GM12878 (cell line): Measurements from ENCODE around the gene FPR1. TPM values are rescaled to one million over a fixed set of nuclear protein-coding genes. Genes with fewer than 3 reads are reported as not detected.

Source experiments
- EP300 ChIP-seq, 2 experiments: fragments of 150-350 bp in 1 of 2; IDR thresholded peaks; 2 replicates each; pipeline ENCODE4 v1.6.1; 2011 to 2012; ENCODE audit warnings: low read depth in 2 of 2, low read length in 2 of 2, borderline replicate concordance in 1 of 2, improper control_type of control experiment in 1 of 2, inconsistent platforms in 1 of 2; ENCODE audit not compliant: control insufficient read depth in 1 of 2
- IKZF1 ChIP-seq: fragments of 450-650 bp; conservative IDR thresholded peaks from 2 replicates; pipeline ENCODE4 v1.6.1; 2017; ENCODE audit warnings: antibody characterized with exemption, mild to moderate bottlenecking
- LARP7 ChIP-seq: fragments of 450-650 bp; IDR thresholded peaks from 2 replicates; pipeline ENCODE4 v1.6.1; 2017; ENCODE audit warnings: mild to moderate bottlenecking
- POLR2A ChIP-seq: IDR thresholded peaks from 2 replicates; pipeline ENCODE4 v1.6.1; 2011; ENCODE audit warnings: low read depth, mild to moderate bottlenecking, low read length
- SMAD5 ChIP-seq: IDR thresholded peaks from 2 replicates; pipeline ENCODE4 v1.6.1; 2016; ENCODE audit warnings: antibody characterized with exemption, low read depth
- ZNF274 ChIP-seq: IDR thresholded peaks from one replicate; pipeline ENCODE4 v1.8.0; 2011; ENCODE audit not compliant: insufficient read length, insufficient read depth
- polyA plus RNA-seq, 11 experiments: library from polyadenylated mRNA; depleted of rRNA in 4 of 11; unstranded in 6 of 11; stranded (reverse) in 5 of 11; fragments of >200 nt; fragmentation: Nextera tagmentation in 4 of 11; fragmentation: Illumina TruSeq in 1 of 11; extraction: Ambion mirVana in 4 of 11; extraction: Trizol in 1 of 11; gene quantifications; 1 replicate in 1 of 11; 2 replicates in 10 of 11; pipeline versions ENCODE4 v1.2.1 to v1.2.3, GENCODE V29; 2011 to 2016; ENCODE audit warnings: inconsistent platforms in 2 of 11, missing spikeins in 2 of 11, low read depth in 1 of 11
- total RNA-seq, 4 experiments: library from RNA; depleted of rRNA in 3 of 4; stranded (reverse); fragments of >200 nt in 3 of 4; fragmentation: Illumina TruSeq in 1 of 4; extraction: Trizol in 1 of 4; gene quantifications; 2 replicates each; pipeline versions ENCODE4 v1.2.1 to v1.2.3, GENCODE V29; 2013 to 2021
- TF ChIP-seq, protein P1 (sequence below): fragments of 450-650 bp; IDR thresholded peaks from 2 replicates; pipeline ENCODE4 v1.6.1; 2017; ENCODE audit warnings: mild to moderate bottlenecking, moderate library complexity
- TF ChIP-seq, protein P2 (sequence below): fragments of 450-650 bp; IDR thresholded peaks from 2 replicates; pipeline ENCODE4 v1.6.1; 2016; ENCODE audit warnings: mild to moderate bottlenecking
- TF ChIP-seq, protein P3 (sequence below): fragments of 450-650 bp; IDR thresholded peaks from 2 replicates; pipeline ENCODE4 v1.6.1; 2016; ENCODE audit warnings: mild to moderate bottlenecking, moderate library complexity, borderline replicate concordance

Gene FPR1
- total and polyA plus RNA-seq, 10 of the 15 experiments (the other 5 are each of a cell fraction or from before 2014, with no cell fraction given) = not detected

DNA sequence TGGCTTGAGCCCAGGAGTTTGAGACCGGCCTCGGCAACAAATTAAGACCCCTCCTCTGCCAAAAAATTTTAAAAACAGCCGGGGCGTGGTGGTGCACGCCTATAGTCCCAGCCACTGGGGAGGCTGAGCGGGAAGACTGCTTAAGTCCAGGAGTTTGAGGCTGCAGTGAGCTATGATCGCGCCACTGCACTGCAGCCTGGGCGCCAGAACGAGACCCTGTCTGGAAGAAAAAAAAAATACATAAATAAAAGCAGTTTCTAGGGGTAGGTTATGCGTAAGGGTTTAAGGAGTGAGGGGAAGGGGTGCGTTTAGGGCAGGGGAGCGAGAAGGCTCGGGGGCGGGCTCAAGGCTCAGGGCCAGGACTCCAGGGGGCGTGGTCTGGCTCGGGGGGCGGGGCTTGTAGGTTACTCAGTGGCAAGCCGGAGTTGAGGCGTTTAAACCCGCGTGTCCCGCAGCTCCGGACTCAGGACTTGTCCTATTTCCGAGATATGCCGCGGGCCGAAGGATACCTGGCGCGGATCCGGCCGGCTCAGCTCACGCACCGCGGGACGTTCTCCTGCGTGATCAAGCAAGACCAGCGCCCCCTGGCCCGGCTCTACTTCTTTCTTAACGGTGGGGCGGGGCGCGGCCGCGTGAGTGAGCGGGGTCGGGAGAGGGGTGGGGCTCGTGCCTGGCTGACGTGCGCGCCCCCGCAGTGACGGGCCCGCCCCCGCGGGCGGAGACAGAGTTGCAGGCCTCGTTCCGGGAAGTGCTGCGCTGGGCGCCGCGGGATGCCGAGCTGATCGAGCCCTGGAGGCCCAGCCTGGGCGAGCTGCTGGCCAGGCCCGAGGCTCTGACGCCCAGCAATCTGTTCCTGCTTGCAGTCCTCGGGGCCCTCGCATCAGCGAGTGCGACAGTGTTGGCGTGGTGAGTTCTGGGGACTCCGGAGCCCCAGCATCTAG is 47.8 kb downstream of the FPR1 start (continued):
- TF ChIP-seq LARP7 = peak; percentile 73; the same call in 1 of the 2 replicates
- peak; percentile 99 for TF ChIP-seq POLR2A
- peak; percentile 51; the same call in 1 of the 2 replicates for TF ChIP-seq SMAD5
- TF ChIP-seq ZNF274 = no peak
- TF ChIP-seq, protein P1, sequence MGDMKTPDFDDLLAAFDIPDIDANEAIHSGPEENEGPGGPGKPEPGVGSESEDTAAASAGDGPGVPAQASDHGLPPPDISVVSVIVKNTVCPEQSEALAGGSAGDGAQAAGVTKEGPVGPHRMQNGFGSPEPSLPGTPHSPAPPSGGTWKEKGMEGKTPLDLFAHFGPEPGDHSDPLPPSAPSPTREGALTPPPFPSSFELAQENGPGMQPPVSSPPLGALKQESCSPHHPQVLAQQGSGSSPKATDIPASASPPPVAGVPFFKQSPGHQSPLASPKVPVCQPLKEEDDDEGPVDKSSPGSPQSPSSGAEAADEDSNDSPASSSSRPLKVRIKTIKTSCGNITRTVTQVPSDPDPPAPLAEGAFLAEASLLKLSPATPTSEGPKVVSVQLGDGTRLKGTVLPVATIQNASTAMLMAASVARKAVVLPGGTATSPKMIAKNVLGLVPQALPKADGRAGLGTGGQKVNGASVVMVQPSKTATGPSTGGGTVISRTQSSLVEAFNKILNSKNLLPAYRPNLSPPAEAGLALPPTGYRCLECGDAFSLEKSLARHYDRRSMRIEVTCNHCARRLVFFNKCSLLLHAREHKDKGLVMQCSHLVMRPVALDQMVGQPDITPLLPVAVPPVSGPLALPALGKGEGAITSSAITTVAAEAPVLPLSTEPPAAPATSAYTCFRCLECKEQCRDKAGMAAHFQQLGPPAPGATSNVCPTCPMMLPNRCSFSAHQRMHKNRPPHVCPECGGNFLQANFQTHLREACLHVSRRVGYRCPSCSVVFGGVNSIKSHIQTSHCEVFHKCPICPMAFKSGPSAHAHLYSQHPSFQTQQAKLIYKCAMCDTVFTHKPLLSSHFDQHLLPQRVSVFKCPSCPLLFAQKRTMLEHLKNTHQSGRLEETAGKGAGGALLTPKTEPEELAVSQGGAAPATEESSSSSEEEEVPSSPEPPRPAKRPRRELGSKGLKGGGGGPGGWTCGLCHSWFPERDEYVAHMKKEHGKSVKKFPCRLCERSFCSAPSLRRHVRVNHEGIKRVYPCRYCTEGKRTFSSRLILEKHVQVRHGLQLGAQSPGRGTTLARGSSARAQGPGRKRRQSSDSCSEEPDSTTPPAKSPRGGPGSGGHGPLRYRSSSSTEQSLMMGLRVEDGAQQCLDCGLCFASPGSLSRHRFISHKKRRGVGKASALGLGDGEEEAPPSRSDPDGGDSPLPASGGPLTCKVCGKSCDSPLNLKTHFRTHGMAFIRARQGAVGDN = peak; percentile 62; the same call in 1 of the 2 replicates
- TF ChIP-seq, protein P2, sequence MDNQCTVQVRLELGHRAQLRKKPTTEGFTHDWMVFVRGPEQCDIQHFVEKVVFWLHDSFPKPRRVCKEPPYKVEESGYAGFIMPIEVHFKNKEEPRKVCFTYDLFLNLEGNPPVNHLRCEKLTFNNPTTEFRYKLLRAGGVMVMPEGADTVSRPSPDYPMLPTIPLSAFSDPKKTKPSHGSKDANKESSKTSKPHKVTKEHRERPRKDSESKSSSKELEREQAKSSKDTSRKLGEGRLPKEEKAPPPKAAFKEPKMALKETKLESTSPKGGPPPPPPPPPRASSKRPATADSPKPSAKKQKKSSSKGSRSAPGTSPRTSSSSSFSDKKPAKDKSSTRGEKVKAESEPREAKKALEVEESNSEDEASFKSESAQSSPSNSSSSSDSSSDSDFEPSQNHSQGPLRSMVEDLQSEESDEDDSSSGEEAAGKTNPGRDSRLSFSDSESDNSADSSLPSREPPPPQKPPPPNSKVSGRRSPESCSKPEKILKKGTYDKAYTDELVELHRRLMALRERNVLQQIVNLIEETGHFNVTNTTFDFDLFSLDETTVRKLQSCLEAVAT = peak; percentile 86
- no peak for TF ChIP-seq EP300 (IDR thresholded peaks at IDR 0.05; ENCODE audit: borderline replicate concordance in 1 of 2, control insufficient read depth in 1 of 2, low read depth in 2 of 2, low read length in 2 of 2)
- peak; percentile 73 for TF ChIP-seq IKZF1
- TF ChIP-seq, protein P3, sequence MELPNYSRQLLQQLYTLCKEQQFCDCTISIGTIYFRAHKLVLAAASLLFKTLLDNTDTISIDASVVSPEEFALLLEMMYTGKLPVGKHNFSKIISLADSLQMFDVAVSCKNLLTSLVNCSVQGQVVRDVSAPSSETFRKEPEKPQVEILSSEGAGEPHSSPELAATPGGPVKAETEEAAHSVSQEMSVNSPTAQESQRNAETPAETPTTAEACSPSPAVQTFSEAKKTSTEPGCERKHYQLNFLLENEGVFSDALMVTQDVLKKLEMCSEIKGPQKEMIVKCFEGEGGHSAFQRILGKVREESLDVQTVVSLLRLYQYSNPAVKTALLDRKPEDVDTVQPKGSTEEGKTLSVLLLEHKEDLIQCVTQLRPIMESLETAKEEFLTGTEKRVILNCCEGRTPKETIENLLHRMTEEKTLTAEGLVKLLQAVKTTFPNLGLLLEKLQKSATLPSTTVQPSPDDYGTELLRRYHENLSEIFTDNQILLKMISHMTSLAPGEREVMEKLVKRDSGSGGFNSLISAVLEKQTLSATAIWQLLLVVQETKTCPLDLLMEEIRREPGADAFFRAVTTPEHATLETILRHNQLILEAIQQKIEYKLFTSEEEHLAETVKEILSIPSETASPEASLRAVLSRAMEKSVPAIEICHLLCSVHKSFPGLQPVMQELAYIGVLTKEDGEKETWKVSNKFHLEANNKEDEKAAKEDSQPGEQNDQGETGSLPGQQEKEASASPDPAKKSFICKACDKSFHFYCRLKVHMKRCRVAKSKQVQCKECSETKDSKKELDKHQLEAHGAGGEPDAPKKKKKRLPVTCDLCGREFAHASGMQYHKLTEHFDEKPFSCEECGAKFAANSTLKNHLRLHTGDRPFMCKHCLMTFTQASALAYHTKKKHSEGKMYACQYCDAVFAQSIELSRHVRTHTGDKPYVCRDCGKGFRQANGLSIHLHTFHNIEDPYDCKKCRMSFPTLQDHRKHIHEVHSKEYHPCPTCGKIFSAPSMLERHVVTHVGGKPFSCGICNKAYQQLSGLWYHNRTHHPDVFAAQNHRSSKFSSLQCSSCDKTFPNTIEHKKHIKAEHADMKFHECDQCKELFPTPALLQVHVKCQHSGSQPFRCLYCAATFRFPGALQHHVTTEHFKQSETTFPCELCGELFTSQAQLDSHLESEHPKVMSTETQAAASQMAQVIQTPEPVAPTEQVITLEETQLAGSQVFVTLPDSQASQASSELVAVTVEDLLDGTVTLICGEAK = no peak
